ENCODE measurements around the gene ANKRD50.

Gene ANKRD50

GRCh38 chr4:124633285-124633941, 79.1 kb downstream of the ANKRD50 start:
- DNase-seq, result no peak

GRCh38 chr4:124632439-124632838, 80.1 kb downstream of the ANKRD50 start:
- no peak for DNase-seq

- DNase-seq, result no peak
These were observed 80.8 kb downstream of the ANKRD50 start for GRCh38 chr4:124631760-124632159.

- DNase-seq, result no peak
These were observed 82.9 kb downstream of the ANKRD50 start for GRCh38 chr4:124629681-124630080.
